Islet of Langerhans (tissue), 1 donor: ENCODE data around the gene ARHGEF4.

Experiments
- FAIRE-seq: peaks from one replicate; lab custom pipeline; 2011; peaks lifted over from hg19 to GRCh38; lab: Jason Lieb, UNC

Gene ARHGEF4

GRCh38 chr2:131093696-131094462 lies 257.2 kb downstream of the ARHGEF4 start:
- FAIRE-seq = no peak

- peak; percentile 82 for FAIRE-seq
Observed at GRCh38 chr2:131094463-131095281, 258.0 kb downstream of the ARHGEF4 start.
